B cell (primary cell): ENCODE results near the gene KRT4.

ENCODE experiments used
- EZH2 ChIP-seq: IDR thresholded peaks from 2 replicates; pipeline ENCODE4 v1.6.1; 2012; ENCODE audit warnings: borderline replicate concordance, low read depth, mild to moderate bottlenecking, moderate library complexity, low read length; ENCODE audit not compliant: insufficient read depth, poor library complexity, severe bottlenecking
- TF ChIP-seq, protein P1 (sequence below): fragments of 200-600 bp; IDR thresholded peaks from one replicate; pipeline ENCODE4 v1.8.0; 2022; ENCODE audit warnings: antibody characterized with exemption, mild to moderate bottlenecking

DNA sequence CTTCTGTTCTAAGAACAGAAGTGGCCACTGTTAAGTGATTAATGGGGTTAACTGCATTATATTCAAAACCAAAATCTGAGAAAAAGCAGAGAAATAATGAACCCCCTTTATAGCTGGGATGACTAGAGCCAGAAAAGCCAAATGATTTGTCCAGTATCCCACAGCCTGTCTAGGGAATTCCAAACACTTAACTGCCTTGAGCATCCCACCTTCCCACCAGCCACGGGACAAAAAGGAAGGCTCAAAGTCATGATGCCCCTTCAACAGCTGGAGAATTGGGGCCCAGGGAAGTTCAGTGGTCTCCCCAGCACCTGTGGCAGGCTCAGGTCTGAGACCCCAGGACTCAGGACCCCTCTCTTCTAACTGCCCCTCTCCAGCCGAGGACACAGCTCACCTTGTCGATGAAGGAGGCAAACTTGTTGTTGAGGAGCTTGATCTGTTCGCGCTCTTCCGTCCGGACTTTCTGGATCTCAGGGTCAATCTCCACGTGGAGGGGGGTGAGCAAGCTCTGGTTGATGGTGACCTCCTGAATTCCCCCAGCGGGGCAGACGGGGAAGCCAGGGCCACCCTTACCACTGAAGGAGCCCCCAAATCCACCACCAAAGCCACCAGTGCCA is 605 bp downstream of the KRT4 start:
- TF ChIP-seq, protein P1, sequence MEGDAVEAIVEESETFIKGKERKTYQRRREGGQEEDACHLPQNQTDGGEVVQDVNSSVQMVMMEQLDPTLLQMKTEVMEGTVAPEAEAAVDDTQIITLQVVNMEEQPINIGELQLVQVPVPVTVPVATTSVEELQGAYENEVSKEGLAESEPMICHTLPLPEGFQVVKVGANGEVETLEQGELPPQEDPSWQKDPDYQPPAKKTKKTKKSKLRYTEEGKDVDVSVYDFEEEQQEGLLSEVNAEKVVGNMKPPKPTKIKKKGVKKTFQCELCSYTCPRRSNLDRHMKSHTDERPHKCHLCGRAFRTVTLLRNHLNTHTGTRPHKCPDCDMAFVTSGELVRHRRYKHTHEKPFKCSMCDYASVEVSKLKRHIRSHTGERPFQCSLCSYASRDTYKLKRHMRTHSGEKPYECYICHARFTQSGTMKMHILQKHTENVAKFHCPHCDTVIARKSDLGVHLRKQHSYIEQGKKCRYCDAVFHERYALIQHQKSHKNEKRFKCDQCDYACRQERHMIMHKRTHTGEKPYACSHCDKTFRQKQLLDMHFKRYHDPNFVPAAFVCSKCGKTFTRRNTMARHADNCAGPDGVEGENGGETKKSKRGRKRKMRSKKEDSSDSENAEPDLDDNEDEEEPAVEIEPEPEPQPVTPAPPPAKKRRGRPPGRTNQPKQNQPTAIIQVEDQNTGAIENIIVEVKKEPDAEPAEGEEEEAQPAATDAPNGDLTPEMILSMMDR: no peak
- no peak for TF ChIP-seq EZH2
